ENCODE measurements around the gene IMMP2L. TPM values are rescaled to one million over a fixed set of nuclear protein-coding genes. Genes with fewer than 3 reads are reported as not detected.

The IMMP2L gene
- total and polyA plus RNA-seq, 2 of the 4 experiments (the other 2 are of a cell fraction): 5.8 to 9.3 TPM

GRCh38 chr7:110964775-110965174, 597.5 kb downstream of the IMMP2L start:
- CTCF ChIA-PET: no interaction called here
- H3K4me2 ChIP-seq (ENCODE audit: low read depth, low read length): no peak overlapping the region; the same call in 1 of the 2 replicates
- no peak overlapping the region for H3K4me3 ChIP-seq (ENCODE audit: insufficient read depth, low read depth, low read length)
- no peak overlapping the region for H3K18ac ChIP-seq (ENCODE audit: low read depth, low read length)
- H2BK20ac ChIP-seq (ENCODE audit: low read depth, low read length): no peak overlapping the region
- peaks cover 2% of the 10 kb centered on the region; the same call in 1 of the 2 replicates for H3K4me1 ChIP-seq (ENCODE audit: control insufficient read depth, insufficient read depth, low read length)
- no peak overlapping the region for H4K5ac ChIP-seq (ENCODE audit: low read depth, low read length)
- WGBS, 2 experiments (ENCODE audit: extremely low coverage in 2 of 2, insufficient read length in 1 of 2): no CpG with 5 or more reads among the region's 6 CpGs
- no peak overlapping the region for H4K8ac ChIP-seq (ENCODE audit: low read depth in 2 of 2, low read length in 2 of 2)
- no peak overlapping the region for H3K23ac ChIP-seq (ENCODE audit: low read depth, low read length)
- H3K56ac ChIP-seq (ENCODE audit: extremely low read depth, insufficient read depth, low read length): no peak overlapping the region
- dilution Hi-C loops (cut with HindIII; ENCODE audit: low sequenced_read_pairs, unreplicated experiment): no loop called here
- H3K27me3 ChIP-seq (ENCODE audit: control insufficient read depth, insufficient read depth, low read length): no peaks in the 10 kb centered on the region
- no peak overlapping the region for H3K9ac ChIP-seq (ENCODE audit: low read depth, low read length)
- no peak overlapping the region for H3K14ac ChIP-seq (replicated peaks; ENCODE audit: low read depth, low read length)
- H2BK5ac ChIP-seq (ENCODE audit: low read depth, low read length, poor library complexity, severe bottlenecking): no peak overlapping the region
- no peak overlapping the region for H3K27ac ChIP-seq (ENCODE audit: insufficient read depth, low read length)
- ATAC-seq (ENCODE audit: low read depth) (no peak), DNase-seq (peak; percentile 13)
- H3K4ac ChIP-seq (ENCODE audit: low read depth, low read length): no peak overlapping the region
- intact Hi-C loops (cut with micrococcal nuclease): no loop called here
- TF ChIP-seq RFX5 (IDR thresholded peaks at IDR 0.05; ENCODE audit: low read depth, low read length) (no peak), ELK1 (IDR thresholded peaks at IDR 0.05; ENCODE audit: borderline replicate concordance, low read depth, low read length) (no peak), SMC3 (IDR thresholded peaks at IDR 0.05; ENCODE audit: low read depth, low read length) (no peak), RAD21 (IDR thresholded peaks at IDR 0.05; ENCODE audit: low read length) (no peak), FOS (IDR thresholded peaks at IDR 0.05; ENCODE audit: low read depth, low read length) (no peak)
- H3K36me3 ChIP-seq (ENCODE audit: control insufficient read depth, insufficient read depth, low read length): no peaks in the 10 kb centered on the region
- no peaks in the 10 kb centered on the region for H3K9me1 ChIP-seq (ENCODE audit: insufficient read depth, low read length)
- H2BK120ac ChIP-seq (ENCODE audit: low read depth, low read length): no peak overlapping the region
- no peak overlapping the region for H4K91ac ChIP-seq (ENCODE audit: insufficient read depth, low read depth, low read length)
- no peak overlapping the region for H2BK15ac ChIP-seq (ENCODE audit: low read depth, low read length)
- in situ Hi-C loops (cut with MboI; ENCODE audit: low sequenced_read_pairs): no loop called here
- no peak overlapping the region for H2AK9ac ChIP-seq (replicated peaks; ENCODE audit: low read depth, low read length, poor library complexity)
- no peaks in the 10 kb centered on the region for H3K9me3 ChIP-seq (ENCODE audit: control insufficient read depth, insufficient read depth, low read length)
- no TSS peak for BruUV-seq (replicated peaks)
- H3K79me1 ChIP-seq (ENCODE audit: low read depth in 1 of 2, low read length in 2 of 2): no peaks in the 10 kb centered on the region
- no peaks in the 10 kb centered on the region for H4K20me1 ChIP-seq (ENCODE audit: insufficient read depth, low read length)
- POLR2A ChIA-PET (ENCODE audit: unreplicated experiment): no interaction called here
- H2AFZ ChIP-seq (replicated peaks; ENCODE audit: low read length, poor library complexity): peak overlapping the region; percentile 8
- no peak overlapping the region for H2AK5ac ChIP-seq (ENCODE audit: low read depth, low read length)
